Measurements from ENCODE around the gene HVCN1.
A peak's percentile ranks its signal among the peaks of the same experiment; 100 is the strongest.
"Not testable (repeated sequence)": the region's sequence is repeated elsewhere in the genome, so short reads cannot be mapped to it uniquely, and the experiment has no call there.

The HVCN1 gene

GRCh38 chr12:110619534-110619953 is 69.4 kb downstream of the HVCN1 start:
- no peak for DNase-seq (ENCODE audit: low read depth in 2 of 2)

- no peak for DNase-seq (ENCODE audit: low read depth in 2 of 2)
Observed at GRCh38 chr12:110616471-110617115, 72.3 kb downstream of the HVCN1 start.

- DNase-seq (ENCODE audit: low read depth in 2 of 2): no peak
Observed at GRCh38 chr12:110615171-110615570, 73.7 kb downstream of the HVCN1 start.

GRCh38 chr12:110613771-110614684 is 74.9 kb downstream of the HVCN1 start, which contains the start of gene TCTN1:
TSS of gene TCTN1 (plus strand) at chr12:110614129. CDS start at chr12:110614183, 54 bp downstream.
- peak; percentile 88 to 93 for DNase-seq (ENCODE audit: low read depth in 2 of 2)

GRCh38 chr12:110613071-110613770 is 75.7 kb downstream of the HVCN1 start:
- no peak for DNase-seq (ENCODE audit: low read depth in 2 of 2)

GRCh38 chr12:110606253-110606611 is 82.7 kb downstream of the HVCN1 start:
- DNase-seq (ENCODE audit: low read depth in 2 of 2): no peak

GRCh38 chr12:110602085-110602814 is 86.7 kb downstream of the HVCN1 start:
- not testable (repeated sequence) for DNase-seq (ENCODE audit: low read depth in 2 of 2)

- no peak for DNase-seq (ENCODE audit: low read depth in 2 of 2)
Observed at GRCh38 chr12:110600254-110600653, 88.7 kb downstream of the HVCN1 start.

- DNase-seq (ENCODE audit: low read depth in 2 of 2): no peak
Observed at GRCh38 chr12:110599334-110599733, 89.6 kb downstream of the HVCN1 start.
